Smooth muscle cell (in vitro differentiated cells): ENCODE measurements around the gene ATF5. TPM values are rescaled to one million over a fixed set of nuclear protein-coding genes. Genes with fewer than 3 reads are reported as not detected.
A peak's percentile ranks its signal among the peaks of the same experiment; 100 is the strongest.

ENCODE experiments used
- DNase-seq: peaks from one replicate; lab custom pipeline; 2025; ENCODE audit not compliant: unreplicated experiment; lab: John Stamatoyannopoulos, UW
- H2AFZ ChIP-seq: fragments of 200-600 bp; sonication (generic); 2 replicates; pipeline ENCODE4 v1.6.0; 2016; ENCODE audit warnings: antibody characterized with exemption, low read depth, mild to moderate bottlenecking
- H3F3A ChIP-seq: fragments of 200-600 bp; sonication (generic); 2 replicates; pipeline ENCODE4 v1.6.0; 2017; ENCODE audit warnings: antibody characterized with exemption, low read depth
- H3K27ac ChIP-seq: fragments of 200-600 bp; sonication (generic); 2 replicates; pipeline ENCODE4 v1.5.1; 2016; ENCODE audit warnings: low read depth, mild to moderate bottlenecking
- H3K27me3 ChIP-seq: fragments of 200-600 bp; sonication (generic); 2 replicates; pipeline ENCODE4 v1.6.1; 2016; ENCODE audit warnings: low read depth, mild to moderate bottlenecking
- H3K36me3 ChIP-seq: fragments of 200-600 bp; sonication (generic); 2 replicates; pipeline ENCODE4 v1.5.1; 2016; ENCODE audit warnings: low read depth
- H3K4me1 ChIP-seq: fragments of 200-600 bp; sonication (generic); 2 replicates; pipeline ENCODE4 v1.5.1; 2016; ENCODE audit warnings: low read depth
- H3K4me2 ChIP-seq: fragments of 200-600 bp; sonication (generic); 2 replicates; pipeline ENCODE4 v1.6.0; 2016; ENCODE audit warnings: mild to moderate bottlenecking
- H3K4me3 ChIP-seq: fragments of 200-600 bp; sonication (generic); 2 replicates; pipeline ENCODE4 v1.5.1; 2016; ENCODE audit warnings: mild to moderate bottlenecking
- H3K79me2 ChIP-seq: fragments of 200-600 bp; sonication (generic); 2 replicates; pipeline ENCODE4 v1.6.0; 2016; ENCODE audit warnings: low read depth, mild to moderate bottlenecking
- H3K9ac ChIP-seq: fragments of 200-600 bp; sonication (generic); 2 replicates; pipeline ENCODE4 v1.6.0; 2016; ENCODE audit warnings: low read depth
- H3K9me3 ChIP-seq: fragments of 200-600 bp; sonication (generic); replicated peaks from 2 replicates; pipeline ENCODE4 v1.5.1; 2016; ENCODE audit warnings: low read depth
- H4K20me1 ChIP-seq: fragments of 200-600 bp; sonication (generic); 2 replicates; pipeline ENCODE4 v1.6.0; 2016; ENCODE audit warnings: low read depth
- CTCF ChIP-seq: fragments of 200-600 bp; sonication (generic); IDR thresholded peaks from 2 replicates; pipeline ENCODE4 v1.5.1; 2017; ENCODE audit warnings: borderline replicate concordance, mild to moderate bottlenecking, antibody characterized with exemption; ENCODE audit not compliant: insufficient read depth, poor library complexity, severe bottlenecking
- WGBS: methylation state at CpG from one replicate; pipeline ENCODE4 v1.1.7; 2016; ENCODE audit warnings: low lambda C conversion rate; 5-methylcytosine and 5-hydroxymethylcytosine counted together
- polyA plus RNA-seq: library from polyadenylated mRNA; unstranded; fragments of >200 nt; fragmentation: Nextera tagmentation; extraction: Ambion mirVana; gene quantifications from 2 replicates; pipeline ENCODE4 v1.2.1, GENCODE V29; 2016
- total RNA-seq: library from RNA; depleted of rRNA; stranded (reverse); fragments of >200 nt; gene quantifications from 2 replicates; pipeline ENCODE4 v1.2.3, GENCODE V29; 2014

ATF5 gene
- total and polyA plus RNA-seq, 2 experiments from 2014 or later: 5.0 to 10.1 TPM

GRCh38 chr19:49920624-49921363, 8.2 kb upstream of the ATF5 start:
- H3K9me3 ChIP-seq: no peaks in the 10 kb centered on the region
- no peak for DNase-seq
- WGBS: 97% methylated on average over 24 of the region's 24 CpGs
- no peak overlapping the region for H3K9ac ChIP-seq
- no peaks in the 10 kb centered on the region for H3K27me3 ChIP-seq
- H4K20me1 ChIP-seq: peaks cover 83% of the 10 kb centered on the region
- peaks cover 46% of the 10 kb centered on the region for H3K79me2 ChIP-seq
- no peak overlapping the region for H3K4me2 ChIP-seq
- no peak overlapping the region for H3K27ac ChIP-seq
- TF ChIP-seq CTCF: no peak
- H3K36me3 ChIP-seq: no peaks in the 10 kb centered on the region
- H2AFZ ChIP-seq: no peak overlapping the region
- no peaks in the 10 kb centered on the region for H3F3A ChIP-seq
- no peak overlapping the region for H3K4me3 ChIP-seq
- H3K4me1 ChIP-seq: no peaks in the 10 kb centered on the region

- H3K27ac ChIP-seq: peak overlapping the region; percentile 25
- no peak for DNase-seq
- 70% methylated on average over 22 of the region's 22 CpGs for WGBS
- no peak overlapping the region for H3K4me2 ChIP-seq
- no peak overlapping the region for H3K9ac ChIP-seq
- H3K79me2 ChIP-seq: peaks cover 60% of the 10 kb centered on the region
- TF ChIP-seq CTCF: no peak
- H3F3A ChIP-seq: no peaks in the 10 kb centered on the region
- peaks cover 87% of the 10 kb centered on the region for H4K20me1 ChIP-seq
- no peaks in the 10 kb centered on the region for H3K9me3 ChIP-seq
- H3K4me3 ChIP-seq: no peak overlapping the region
- no peaks in the 10 kb centered on the region for H3K4me1 ChIP-seq
- H3K36me3 ChIP-seq: no peaks in the 10 kb centered on the region
- no peak overlapping the region for H2AFZ ChIP-seq
- H3K27me3 ChIP-seq: no peaks in the 10 kb centered on the region
Measured at GRCh38 chr19:49921871-49922795, 6.9 kb upstream of the ATF5 start.

- no peak overlapping the region for H3K27ac ChIP-seq
- peaks cover 88% of the 10 kb centered on the region for H4K20me1 ChIP-seq
- H3K9me3 ChIP-seq: no peaks in the 10 kb centered on the region
- no peak overlapping the region for H2AFZ ChIP-seq
- TF ChIP-seq CTCF: no peak
- no peaks in the 10 kb centered on the region for H3K27me3 ChIP-seq
- no peak overlapping the region for H3K9ac ChIP-seq
- DNase-seq: no peak
- no peak overlapping the region for H3K4me3 ChIP-seq
- no peak overlapping the region for H3K4me2 ChIP-seq
- 98% methylated on average over 29 of the region's 31 CpGs for WGBS
- peaks cover 70% of the 10 kb centered on the region for H3K79me2 ChIP-seq
- H3K36me3 ChIP-seq: no peaks in the 10 kb centered on the region
- H3K4me1 ChIP-seq: peaks cover 3% of the 10 kb centered on the region
- no peaks in the 10 kb centered on the region for H3F3A ChIP-seq
Measured at GRCh38 chr19:49923055-49924003, 5.7 kb upstream of the ATF5 start.
